ENCODE measurements around the gene TCTN3. TPM values are rescaled to one million over a fixed set of nuclear protein-coding genes. Genes with fewer than 3 reads are reported as not detected.

The TCTN3 gene, protein sequence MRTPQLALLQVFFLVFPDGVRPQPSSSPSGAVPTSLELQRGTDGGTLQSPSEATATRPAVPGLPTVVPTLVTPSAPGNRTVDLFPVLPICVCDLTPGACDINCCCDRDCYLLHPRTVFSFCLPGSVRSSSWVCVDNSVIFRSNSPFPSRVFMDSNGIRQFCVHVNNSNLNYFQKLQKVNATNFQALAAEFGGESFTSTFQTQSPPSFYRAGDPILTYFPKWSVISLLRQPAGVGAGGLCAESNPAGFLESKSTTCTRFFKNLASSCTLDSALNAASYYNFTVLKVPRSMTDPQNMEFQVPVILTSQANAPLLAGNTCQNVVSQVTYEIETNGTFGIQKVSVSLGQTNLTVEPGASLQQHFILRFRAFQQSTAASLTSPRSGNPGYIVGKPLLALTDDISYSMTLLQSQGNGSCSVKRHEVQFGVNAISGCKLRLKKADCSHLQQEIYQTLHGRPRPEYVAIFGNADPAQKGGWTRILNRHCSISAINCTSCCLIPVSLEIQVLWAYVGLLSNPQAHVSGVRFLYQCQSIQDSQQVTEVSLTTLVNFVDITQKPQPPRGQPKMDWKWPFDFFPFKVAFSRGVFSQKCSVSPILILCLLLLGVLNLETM
- 10 to 100 TPM; 17.6 to 20.5 TPM for total RNA-seq

GRCh38 chr10:95693668-95694534 lies at the start of gene TCTN3:
Gene TCTN3 (minus strand): TSS chr10:95693927. CDS start chr10:95693899, 28 bp downstream.
- Mint-ChIP-seq H3K4me1 (ENCODE audit: low read depth) (peaks cover 38% of the 10 kb centered on the region), H3K36me3 (ENCODE audit: low read depth) (peaks cover 27% of the 10 kb centered on the region), H3K4me3 (peak within 1 kb of the TSS; percentile 98), H3K27ac (peak within 1 kb of the TSS; percentile 93), H3K27me3 (peaks cover 2% of the 10 kb centered on the region), H3K9me3 (no peaks in the 10 kb centered on the region)
- TF ChIP-seq, protein P1, sequence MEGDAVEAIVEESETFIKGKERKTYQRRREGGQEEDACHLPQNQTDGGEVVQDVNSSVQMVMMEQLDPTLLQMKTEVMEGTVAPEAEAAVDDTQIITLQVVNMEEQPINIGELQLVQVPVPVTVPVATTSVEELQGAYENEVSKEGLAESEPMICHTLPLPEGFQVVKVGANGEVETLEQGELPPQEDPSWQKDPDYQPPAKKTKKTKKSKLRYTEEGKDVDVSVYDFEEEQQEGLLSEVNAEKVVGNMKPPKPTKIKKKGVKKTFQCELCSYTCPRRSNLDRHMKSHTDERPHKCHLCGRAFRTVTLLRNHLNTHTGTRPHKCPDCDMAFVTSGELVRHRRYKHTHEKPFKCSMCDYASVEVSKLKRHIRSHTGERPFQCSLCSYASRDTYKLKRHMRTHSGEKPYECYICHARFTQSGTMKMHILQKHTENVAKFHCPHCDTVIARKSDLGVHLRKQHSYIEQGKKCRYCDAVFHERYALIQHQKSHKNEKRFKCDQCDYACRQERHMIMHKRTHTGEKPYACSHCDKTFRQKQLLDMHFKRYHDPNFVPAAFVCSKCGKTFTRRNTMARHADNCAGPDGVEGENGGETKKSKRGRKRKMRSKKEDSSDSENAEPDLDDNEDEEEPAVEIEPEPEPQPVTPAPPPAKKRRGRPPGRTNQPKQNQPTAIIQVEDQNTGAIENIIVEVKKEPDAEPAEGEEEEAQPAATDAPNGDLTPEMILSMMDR (IDR thresholded peaks at IDR 0.05), result peak; percentile 98
- ChIA-PET POLR2A (interaction anchor here (0.6 to 1.9 kb wide), 11 partner anchors 11 to 395 kb away, joined by 3 to 7 read pairs (median 3); partner anchors contain the start of gene ALDH18A1), CTCF (interaction anchor here (0.6 to 4.5 kb wide), 77 partner anchors 9 to 646 kb away, joined by 3 to 262 read pairs (median 4); partner anchors contain the start of genes ALDH18A1, CC2D2B, ENTPD1 and ZNF518A)
- peak; percentile 98 for ATAC-seq
- DNase-seq, result peak; percentile 97
- intact Hi-C loops (cut with micrococcal nuclease), result loop anchor here (1.0 kb wide), 2 partner anchors 148 to 171 kb away; no protein-coding TSS in a partner anchor

DNA sequence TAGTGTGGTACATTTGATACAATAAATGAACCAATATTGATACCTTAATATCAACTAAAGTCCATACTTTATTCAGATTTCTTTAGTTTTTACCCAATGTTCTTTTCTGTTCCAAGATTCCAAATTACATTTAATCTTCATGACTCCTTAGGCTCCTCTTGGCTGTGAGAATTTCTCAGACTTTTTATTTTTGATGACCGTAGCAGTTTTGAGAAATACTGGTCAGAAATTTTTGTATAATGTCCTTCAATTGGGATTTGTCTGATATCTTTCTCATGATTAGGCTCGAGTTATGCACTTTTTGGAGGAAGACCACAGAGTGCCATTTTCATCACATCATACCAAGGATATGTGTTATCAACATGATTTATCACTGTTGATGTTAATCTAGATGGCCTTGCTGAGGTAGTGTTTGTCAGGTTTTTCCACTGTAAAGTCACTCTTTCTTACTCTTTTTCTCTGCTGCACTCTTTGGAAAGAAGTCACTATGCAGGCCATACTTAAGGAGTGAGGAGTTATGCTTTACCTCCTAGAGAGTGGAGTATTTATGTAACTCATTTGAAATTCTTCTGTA lies 49.3 kb upstream of the TCTN3 start:
- intact Hi-C loops (cut with micrococcal nuclease), result no loop called here
- ATAC-seq (no peak), DNase-seq (no peak)
- ChIA-PET CTCF (interaction anchor here (3.9 kb wide), 1 partner anchor 99 kb away, joined by 18 read pairs; no protein-coding TSS in a partner anchor), POLR2A (no interaction called here)
- Mint-ChIP-seq H3K36me3 (ENCODE audit: low read depth) (no peaks in the 10 kb centered on the region), H3K27ac (no peak overlapping the region), H3K4me1 (ENCODE audit: low read depth) (no peaks in the 10 kb centered on the region), H3K4me3 (no peak overlapping the region), H3K9me3 (no peaks in the 10 kb centered on the region), H3K27me3 (peaks cover 6% of the 10 kb centered on the region)
- TF ChIP-seq, protein P1 (IDR thresholded peaks at IDR 0.05), result no peak

- H3K4me1 Mint-ChIP-seq (ENCODE audit: low read depth), result no peaks in the 10 kb centered on the region
- ChIA-PET CTCF (interaction anchor here (1.0 to 3.9 kb wide), 3 partner anchors 14 to 99 kb away, joined by 3 to 18 read pairs (median 4); partner anchors contain the start of genes ENTPD1 and TCTN3), POLR2A (no interaction called here)
- TF ChIP-seq, protein P1 (IDR thresholded peaks at IDR 0.05), result no peak
- H3K4me3 Mint-ChIP-seq, result no peak overlapping the region
- H3K27me3 Mint-ChIP-seq, result peaks cover 6% of the 10 kb centered on the region
- H3K36me3 Mint-ChIP-seq (ENCODE audit: low read depth), result no peaks in the 10 kb centered on the region
- H3K27ac Mint-ChIP-seq, result no peak overlapping the region
- DNase-seq (no peak), ATAC-seq (no peak)
- H3K9me3 Mint-ChIP-seq, result no peaks in the 10 kb centered on the region
- intact Hi-C loops (cut with micrococcal nuclease), result no loop called here
Measured at GRCh38 chr10:95742485-95742884, 48.8 kb upstream of the TCTN3 start.

DNA sequence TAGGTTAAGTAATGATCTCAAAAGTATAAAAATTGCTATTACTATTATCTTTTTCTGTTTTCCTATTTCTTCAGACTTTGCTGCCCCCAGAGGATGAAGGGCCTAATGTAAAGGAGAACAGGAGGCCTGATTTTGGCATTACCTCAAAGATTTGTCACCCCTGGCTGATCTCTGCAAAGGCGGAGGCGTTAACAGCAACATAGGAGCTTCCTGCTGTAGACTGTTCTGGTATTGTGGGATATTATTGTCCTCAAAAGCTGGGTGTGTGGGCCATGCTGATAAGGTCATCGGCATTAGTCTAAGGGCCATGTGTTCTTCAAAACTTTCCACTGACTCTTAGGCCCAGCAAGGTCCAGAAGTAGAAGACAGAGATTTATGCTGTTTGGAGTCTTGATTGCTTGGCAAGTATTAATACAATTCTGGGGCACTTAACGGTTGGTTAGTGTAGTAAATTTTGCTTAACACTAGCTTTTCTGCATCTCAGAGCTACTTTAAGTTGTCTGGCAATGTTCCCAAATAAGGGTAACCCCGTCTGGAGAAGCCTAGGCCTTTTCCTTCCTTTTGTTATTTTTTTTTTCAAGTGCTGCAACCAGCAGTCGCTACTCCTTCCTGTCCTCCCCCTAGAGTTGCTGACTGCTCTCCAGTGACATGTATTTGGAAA lies 48.2 kb upstream of the TCTN3 start:
- POLR2A ChIA-PET, result no interaction called here
- Mint-ChIP-seq H3K4me3 (no peak overlapping the region), H3K27ac (no peak overlapping the region), H3K9me3 (no peaks in the 10 kb centered on the region), H3K27me3 (peaks cover 8% of the 10 kb centered on the region), H3K4me1 (ENCODE audit: low read depth) (no peaks in the 10 kb centered on the region), H3K36me3 (ENCODE audit: low read depth) (no peaks in the 10 kb centered on the region)
- TF ChIP-seq, protein P1 (IDR thresholded peaks at IDR 0.05), result no peak
- ATAC-seq, result peak; percentile 24
- peak; percentile 6 for DNase-seq
- CTCF ChIA-PET, result interaction anchor here (1.0 to 3.9 kb wide), 3 partner anchors 14 to 100 kb away, joined by 3 to 18 read pairs (median 4); partner anchors contain the start of genes ENTPD1 and TCTN3
- intact Hi-C loops (cut with micrococcal nuclease), result no loop called here
